Fibroblast of pulmonary artery (primary cell): ENCODE measurements around the gene SLCO3A1.

Source experiments
- DNase-seq: peaks from one replicate; pipeline ENCODE4 v3.0.0-alpha.2; 2010; ENCODE audit warnings: low read depth
- H3K4me3 ChIP-seq: replicated peaks from 2 replicates; pipeline ENCODE4 v1.5.1; 2011; ENCODE audit warnings: low read depth, mild to moderate bottlenecking, control low read depth, low read length, moderate library complexity
- CTCF ChIP-seq: IDR thresholded peaks from 2 replicates; pipeline ENCODE4 v1.5.1; 2011; ENCODE audit warnings: mild to moderate bottlenecking, control low read depth, low read length, inconsistent platforms; ENCODE audit errors: missing control alignments

Gene SLCO3A1

DNA sequence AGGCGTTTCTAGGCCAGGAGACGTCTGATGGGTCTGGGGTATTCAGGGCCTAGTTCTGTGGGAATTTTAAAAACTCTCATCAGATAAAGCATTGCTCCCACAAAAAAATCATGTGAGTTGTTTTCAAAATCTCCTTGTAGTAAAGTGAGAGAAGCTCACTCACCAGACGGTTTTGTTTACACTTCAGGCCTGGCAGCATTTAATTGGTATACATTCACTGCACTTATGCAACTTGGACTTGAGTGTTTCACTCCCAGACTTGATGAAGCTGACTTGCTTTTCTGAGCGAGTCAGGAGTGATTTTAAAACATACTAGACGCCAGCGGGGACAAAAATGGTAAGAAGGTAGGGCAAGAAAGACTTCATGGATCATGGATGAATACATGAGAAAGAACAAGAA is 75.2 kb downstream of the SLCO3A1 start:
- TF ChIP-seq CTCF: no peak
- no peak for DNase-seq

GRCh38 chr15:91929509-91929908 is 76.0 kb downstream of the SLCO3A1 start:
- DNase-seq: peak; percentile 40
- TF ChIP-seq CTCF: no peak
- no peak overlapping the region for H3K4me3 ChIP-seq

More for the DNA sequence above, 75.2 kb downstream of the SLCO3A1 start:
- H3K4me3 ChIP-seq: no peak overlapping the region

GRCh38 chr15:91930092-91930491 is 76.6 kb downstream of the SLCO3A1 start:
- TF ChIP-seq CTCF: no peak
- DNase-seq: no peak

GRCh38 chr15:91936182-91936775 is 82.8 kb downstream of the SLCO3A1 start:
- TF ChIP-seq CTCF: no peak
- DNase-seq: no peak
- no peak overlapping the region for H3K4me3 ChIP-seq

More at GRCh38 chr15:91930092-91930491, 76.6 kb downstream of the SLCO3A1 start:
- H3K4me3 ChIP-seq: no peak overlapping the region

GRCh38 chr15:91936927-91937326 is 83.4 kb downstream of the SLCO3A1 start:
- no peak for DNase-seq
- no peak overlapping the region for H3K4me3 ChIP-seq
- TF ChIP-seq CTCF: no peak

GRCh38 chr15:91938136-91938535 is 84.6 kb downstream of the SLCO3A1 start:
- H3K4me3 ChIP-seq: no peak overlapping the region
- no peak for TF ChIP-seq CTCF
- DNase-seq: no peak

GRCh38 chr15:91939403-91939831 is 85.9 kb downstream of the SLCO3A1 start:
- H3K4me3 ChIP-seq: no peak overlapping the region
- no peak for TF ChIP-seq CTCF
- DNase-seq: no peak
